Activated B cell treated with CpG ODN at 0.5 μM for 24 hours (primary cell): ENCODE data around the gene AFTPH. TPM values are rescaled to one million over a fixed set of nuclear protein-coding genes. Genes with fewer than 3 reads are reported as not detected.
A peak's percentile ranks its signal among the peaks of the same experiment; 100 is the strongest.

Source experiments
- ATAC-seq: fragments of 200-7000 bp; cut with Tn5 transposase; one replicate; pipeline ENCODE4 v1.10.0; 2021; ENCODE audit warnings: low read depth, mild to moderate bottlenecking, moderate library complexity
- CTCF ChIA-PET: fragments of 350-600 bp; sonication (Branson Sonifier 250); formaldehyde crosslinking; loops from one replicate; lab custom pipeline; 2021; ENCODE audit warnings: antibody characterized with exemption; lab: Charles Lee
- POLR2A ChIA-PET: fragments of 350-600 bp; sonication (Branson Sonifier 250); formaldehyde crosslinking; loops from one replicate; lab custom pipeline; 2021; ENCODE audit warnings: antibody characterized with exemption; lab: Charles Lee
- DNase-seq: peaks from one replicate; pipeline ENCODE4 v3.0.0; 2022
- H3K27ac Mint-ChIP-seq: one replicate; pipeline ENCODE4 v1.8.0; 2020; ENCODE audit warnings: mixed read lengths
- H3K27me3 Mint-ChIP-seq: one replicate; pipeline ENCODE4 v1.8.0; 2021; ENCODE audit warnings: mixed read lengths
- H3K36me3 Mint-ChIP-seq: one replicate; pipeline ENCODE4 v1.8.0; 2021; ENCODE audit warnings: low read depth, mixed read lengths
- H3K4me1 Mint-ChIP-seq: one replicate; pipeline ENCODE4 v1.8.0; 2021; ENCODE audit warnings: mixed read lengths
- H3K4me3 Mint-ChIP-seq: one replicate; pipeline ENCODE4 v1.8.0; 2020; ENCODE audit warnings: mild to moderate bottlenecking, mixed read lengths
- H3K9me3 Mint-ChIP-seq: one replicate; pipeline ENCODE4 v1.8.0; 2020; ENCODE audit warnings: mixed read lengths
- CTCF ChIP-seq: fragments of 200-600 bp; IDR thresholded peaks from one replicate; pipeline ENCODE4 v1.8.0; 2022; ENCODE audit warnings: antibody characterized with exemption, mild to moderate bottlenecking
- intact Hi-C: fragments of 100-400 bp; cut with micrococcal nuclease; formaldehyde crosslinking; loops from one replicate; pipeline ENCODE4 v1.15.1; 2024
- total RNA-seq: library from RNA; stranded (reverse); gene quantifications from 2 replicates; pipeline ENCODE4 v1.2.3, GENCODE V29; 2022

The AFTPH gene
- total RNA-seq, 1 donor from 2014 or later, result 81.3 TPM

- Mint-ChIP-seq H3K4me1 (peaks cover 4% of the 10 kb centered on the region), H3K27ac (no peak overlapping the region), H3K27me3 (peaks cover 6% of the 10 kb centered on the region), H3K9me3 (no peaks in the 10 kb centered on the region), H3K4me3 (no peak overlapping the region), H3K36me3 (no peaks in the 10 kb centered on the region)
- ChIA-PET CTCF (interaction anchor here (0.7 to 9.4 kb wide), 34 partner anchors 9 to 627 kb away, joined by 3 to 203 read pairs (median 4); no protein-coding TSS in a partner anchor), POLR2A (interaction anchor here (1.2 kb wide), 1 partner anchor 158 kb away, joined by 3 read pairs; no protein-coding TSS in a partner anchor)
- peak; percentile 56 for TF ChIP-seq CTCF
- peak; percentile 90 for ATAC-seq
- peak; percentile 65 for DNase-seq
- intact Hi-C loops, result loop anchor here (1.0 to 10.0 kb wide), 5 partner anchors 34 to 794 kb away; partner anchors contain the start of gene LGALSL
Measured at GRCh38 chr2:64488050-64488974, 35.8 kb upstream of the AFTPH start.

- Mint-ChIP-seq H3K4me3 (no peak overlapping the region), H3K27ac (no peak overlapping the region), H3K4me1 (peaks cover 4% of the 10 kb centered on the region), H3K9me3 (no peaks in the 10 kb centered on the region), H3K36me3 (no peaks in the 10 kb centered on the region), H3K27me3 (peaks cover 6% of the 10 kb centered on the region)
- POLR2A ChIA-PET, result no interaction called here
- intact Hi-C loops, result loop anchor here (2.0 to 10.0 kb wide), 2 partner anchors 34 to 794 kb away; partner anchors contain the start of gene LGALSL
- DNase-seq (no peak), ATAC-seq (no peak)
- no peak for TF ChIP-seq CTCF
- CTCF ChIA-PET, result interaction anchor here (1.6 to 9.4 kb wide), 4 partner anchors 11 to 440 kb away, joined by 5 to 203 read pairs (median 15); no protein-coding TSS in a partner anchor
Measured at GRCh38 chr2:64489081-64489751, 34.9 kb upstream of the AFTPH start.

GRCh38 chr2:64491426-64491825 lies 32.7 kb upstream of the AFTPH start:
- CTCF ChIA-PET, result interaction anchor here (0.6 to 9.4 kb wide), 3 partner anchors 12 to 442 kb away, joined by 3 to 203 read pairs (median 4); no protein-coding TSS in a partner anchor
- ATAC-seq (no peak), DNase-seq (no peak)
- TF ChIP-seq CTCF, result no peak
- intact Hi-C loops, result no loop called here
- POLR2A ChIA-PET, result no interaction called here
- peaks cover 11% of the 10 kb centered on the region for H3K27me3 Mint-ChIP-seq
- no peaks in the 10 kb centered on the region for H3K9me3 Mint-ChIP-seq
- H3K27ac Mint-ChIP-seq, result no peak overlapping the region
- peaks cover 4% of the 10 kb centered on the region for H3K4me1 Mint-ChIP-seq
- H3K4me3 Mint-ChIP-seq, result no peak overlapping the region
- H3K36me3 Mint-ChIP-seq, result no peaks in the 10 kb centered on the region

- Mint-ChIP-seq H3K27ac (no peak overlapping the region), H3K27me3 (peaks cover 17% of the 10 kb centered on the region), H3K4me3 (no peak overlapping the region), H3K36me3 (no peaks in the 10 kb centered on the region), H3K9me3 (no peaks in the 10 kb centered on the region), H3K4me1 (peaks cover 4% of the 10 kb centered on the region)
- DNase-seq (no peak), ATAC-seq (no peak)
- intact Hi-C loops, result no loop called here
- TF ChIP-seq CTCF, result no peak
- ChIA-PET POLR2A (no interaction called here), CTCF (interaction anchor here (1.0 to 9.4 kb wide), 2 partner anchors 163 to 443 kb away, joined by 3 to 203 read pairs; no protein-coding TSS in a partner anchor)
Measured at GRCh38 chr2:64492272-64492671, 31.9 kb upstream of the AFTPH start.
